Loucy (cell line): ENCODE measurements around the gene TBC1D2.

ENCODE experiments used
- EZH2phosphoT487 ChIP-seq: fragments of 200-600 bp; IDR thresholded peaks from 2 replicates; pipeline ENCODE4 v1.6.1; 2018; ENCODE audit warnings: antibody characterized with exemption, mild to moderate bottlenecking, moderate library complexity, borderline replicate concordance
- TF ChIP-seq, protein P1 (sequence below): fragments of 200-600 bp; sonication (generic); conservative IDR thresholded peaks from 2 replicates; pipeline ENCODE4 v1.5.1; 2014; ENCODE audit warnings: mild to moderate bottlenecking, antibody characterized with exemption, low read length

DNA sequence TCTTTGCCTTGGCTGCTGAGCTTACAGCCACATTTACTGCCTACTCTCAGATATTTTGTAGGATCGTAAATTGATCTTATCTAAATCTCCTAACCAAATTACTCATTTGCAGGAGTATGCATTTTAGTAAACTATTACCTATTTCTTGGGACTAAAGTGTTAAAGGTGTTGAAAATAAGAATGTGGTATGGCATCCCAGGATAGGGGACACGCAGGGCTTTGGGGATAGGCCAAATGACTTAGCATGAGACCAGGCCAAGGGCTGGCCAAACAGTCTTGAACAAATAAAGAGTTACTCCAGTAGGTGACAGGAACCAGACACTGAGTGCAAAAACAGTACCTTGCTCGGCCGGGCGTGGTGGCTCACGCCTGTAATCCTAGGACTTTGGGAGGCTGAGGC, 25.1 kb downstream of the TBC1D2 start:
- TF ChIP-seq EZH2phosphoT487 = no peak
- TF ChIP-seq, protein P1, sequence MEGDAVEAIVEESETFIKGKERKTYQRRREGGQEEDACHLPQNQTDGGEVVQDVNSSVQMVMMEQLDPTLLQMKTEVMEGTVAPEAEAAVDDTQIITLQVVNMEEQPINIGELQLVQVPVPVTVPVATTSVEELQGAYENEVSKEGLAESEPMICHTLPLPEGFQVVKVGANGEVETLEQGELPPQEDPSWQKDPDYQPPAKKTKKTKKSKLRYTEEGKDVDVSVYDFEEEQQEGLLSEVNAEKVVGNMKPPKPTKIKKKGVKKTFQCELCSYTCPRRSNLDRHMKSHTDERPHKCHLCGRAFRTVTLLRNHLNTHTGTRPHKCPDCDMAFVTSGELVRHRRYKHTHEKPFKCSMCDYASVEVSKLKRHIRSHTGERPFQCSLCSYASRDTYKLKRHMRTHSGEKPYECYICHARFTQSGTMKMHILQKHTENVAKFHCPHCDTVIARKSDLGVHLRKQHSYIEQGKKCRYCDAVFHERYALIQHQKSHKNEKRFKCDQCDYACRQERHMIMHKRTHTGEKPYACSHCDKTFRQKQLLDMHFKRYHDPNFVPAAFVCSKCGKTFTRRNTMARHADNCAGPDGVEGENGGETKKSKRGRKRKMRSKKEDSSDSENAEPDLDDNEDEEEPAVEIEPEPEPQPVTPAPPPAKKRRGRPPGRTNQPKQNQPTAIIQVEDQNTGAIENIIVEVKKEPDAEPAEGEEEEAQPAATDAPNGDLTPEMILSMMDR = no peak
